Inferior parietal cortex (tissue), 1 donor: ENCODE results near the gene FBXW7.

Experiments
- DNase-seq: peaks from one replicate; pipeline ENCODE4 v3.0.0-alpha.2; 2016; ENCODE audit errors: extremely low spot score

FBXW7 gene

DNA sequence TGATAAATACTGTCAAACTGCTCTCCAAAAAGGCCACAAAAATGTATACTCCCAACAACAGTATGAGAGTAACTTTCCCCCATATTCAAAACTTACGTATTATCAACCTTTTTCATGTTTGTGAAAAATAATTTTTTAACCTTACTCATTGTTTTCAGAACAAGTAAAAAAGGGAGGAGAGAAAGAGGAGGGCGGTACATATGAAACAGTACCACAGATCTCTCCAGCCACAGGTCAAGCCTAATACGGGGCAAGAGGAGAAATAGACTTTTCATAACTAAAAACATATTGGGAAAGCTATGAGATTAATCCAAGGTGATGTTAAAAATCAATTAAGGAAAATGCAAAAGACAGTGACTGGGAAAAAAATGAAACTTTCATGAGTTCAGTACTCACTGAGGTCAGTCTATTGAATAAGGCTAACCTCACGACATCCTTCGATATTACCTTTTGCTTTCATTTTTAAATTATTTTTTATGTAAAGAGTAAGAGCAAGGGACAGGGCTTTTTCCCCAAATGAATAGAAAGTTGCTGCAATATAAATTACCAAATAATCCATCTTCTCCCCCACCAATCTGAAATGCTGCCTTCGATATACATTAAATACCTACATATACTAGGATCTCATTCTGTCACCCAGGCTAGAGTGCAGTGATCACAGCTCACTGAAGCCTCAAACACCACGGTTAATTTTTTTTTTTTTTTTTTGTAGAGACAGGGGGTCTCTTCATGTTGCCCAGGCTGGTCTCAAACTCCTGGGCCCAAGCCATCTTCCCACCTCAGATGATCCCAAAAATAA lies 25.3 kb downstream of the FBXW7 start:
- no peak for DNase-seq

DNA sequence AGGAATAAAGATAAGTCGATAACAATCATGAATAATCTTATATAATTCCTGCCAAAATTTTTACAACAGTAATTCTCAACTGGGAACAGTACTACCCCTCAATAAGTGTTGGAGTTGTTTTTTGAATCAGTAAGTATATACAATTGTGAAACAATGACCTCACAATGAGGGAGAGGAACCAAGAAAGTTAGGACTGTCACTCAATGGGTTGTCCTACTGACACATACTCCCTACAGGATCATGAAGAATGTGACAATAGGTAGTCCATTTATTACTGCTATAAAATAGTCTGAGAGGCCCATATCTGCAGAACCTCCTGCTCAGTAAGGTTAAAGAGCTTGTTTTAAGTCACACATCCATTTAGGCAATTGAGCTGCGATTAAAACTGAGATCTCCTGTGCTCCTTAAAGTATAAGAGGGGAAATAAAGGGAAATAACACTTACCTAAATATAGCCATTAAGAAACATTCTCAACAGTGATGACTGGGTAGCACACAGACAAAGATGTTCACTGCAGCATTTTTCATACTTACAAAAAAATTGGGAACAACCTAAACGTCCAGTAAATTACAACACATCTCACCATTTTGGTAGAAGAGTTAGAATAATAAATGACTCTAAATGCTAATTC lies 26.2 kb downstream of the FBXW7 start:
- no peak for DNase-seq

DNA sequence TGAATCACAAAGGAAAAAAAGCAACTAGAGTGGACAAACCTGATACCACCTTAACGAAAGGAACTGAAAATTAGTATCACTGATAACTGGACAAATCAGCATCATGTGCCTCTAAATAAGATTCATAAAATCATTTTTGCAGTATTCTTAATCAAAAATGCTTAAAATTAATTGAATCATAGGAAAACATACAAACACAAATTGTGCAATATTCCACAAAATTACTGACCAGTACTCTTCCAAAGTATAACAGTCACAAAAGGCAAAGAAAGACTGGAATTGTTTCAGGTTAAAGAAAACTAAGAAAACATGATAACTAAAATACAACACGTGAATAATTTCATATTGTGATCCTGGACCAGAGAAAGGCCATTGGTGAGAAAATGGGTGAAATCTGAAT lies 27.1 kb downstream of the FBXW7 start:
- no peak for DNase-seq

DNA sequence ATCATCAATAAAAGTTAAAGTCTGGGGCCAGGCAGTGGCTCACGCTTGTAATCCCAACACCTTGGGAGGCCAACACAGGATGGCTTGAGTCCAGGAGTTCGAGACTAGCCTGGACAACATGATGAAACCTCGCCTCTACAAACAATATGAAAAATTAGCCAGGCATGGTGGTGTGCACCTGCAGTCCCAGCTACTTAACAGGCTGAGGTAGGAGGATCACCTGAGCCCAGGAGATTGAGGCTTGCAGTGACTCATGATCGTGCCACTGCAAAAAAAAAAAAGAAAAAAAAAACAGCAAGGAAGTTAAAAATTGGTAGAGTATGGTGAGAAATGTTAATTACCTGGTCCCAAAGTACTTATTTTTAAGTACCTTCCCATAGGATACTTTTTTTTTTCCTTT lies 27.5 kb downstream of the FBXW7 start:
- DNase-seq = no peak

DNA sequence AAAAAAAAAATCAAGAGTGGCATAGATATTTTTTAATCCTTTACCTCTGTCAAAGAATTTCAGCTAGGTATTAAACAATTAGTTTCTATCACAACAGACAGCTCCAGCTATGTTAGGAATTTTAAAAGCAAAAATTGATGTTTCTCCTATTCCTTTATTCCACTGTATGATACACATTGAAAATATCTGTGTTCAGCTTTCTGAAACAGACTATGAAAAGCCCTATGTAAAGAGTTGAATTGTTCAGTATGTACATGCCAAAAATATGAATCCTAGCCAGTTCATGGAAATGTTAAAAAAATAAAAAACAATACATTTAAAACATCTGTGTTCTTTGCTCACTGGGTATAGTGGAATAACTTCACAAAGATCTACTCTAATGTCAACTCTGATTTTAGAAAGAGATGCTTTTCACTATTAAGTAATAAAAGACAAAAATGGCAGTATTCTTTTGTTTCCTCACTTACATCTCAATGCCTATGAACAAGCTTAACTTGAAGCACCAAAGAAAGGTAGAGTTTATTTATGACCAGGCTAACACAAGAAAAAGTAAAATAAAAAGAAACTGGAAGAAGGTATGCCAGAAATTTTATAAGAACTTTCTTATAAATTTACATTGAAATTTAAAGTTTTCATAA lies 32.1 kb downstream of the FBXW7 start:
- DNase-seq = no peak

DNA sequence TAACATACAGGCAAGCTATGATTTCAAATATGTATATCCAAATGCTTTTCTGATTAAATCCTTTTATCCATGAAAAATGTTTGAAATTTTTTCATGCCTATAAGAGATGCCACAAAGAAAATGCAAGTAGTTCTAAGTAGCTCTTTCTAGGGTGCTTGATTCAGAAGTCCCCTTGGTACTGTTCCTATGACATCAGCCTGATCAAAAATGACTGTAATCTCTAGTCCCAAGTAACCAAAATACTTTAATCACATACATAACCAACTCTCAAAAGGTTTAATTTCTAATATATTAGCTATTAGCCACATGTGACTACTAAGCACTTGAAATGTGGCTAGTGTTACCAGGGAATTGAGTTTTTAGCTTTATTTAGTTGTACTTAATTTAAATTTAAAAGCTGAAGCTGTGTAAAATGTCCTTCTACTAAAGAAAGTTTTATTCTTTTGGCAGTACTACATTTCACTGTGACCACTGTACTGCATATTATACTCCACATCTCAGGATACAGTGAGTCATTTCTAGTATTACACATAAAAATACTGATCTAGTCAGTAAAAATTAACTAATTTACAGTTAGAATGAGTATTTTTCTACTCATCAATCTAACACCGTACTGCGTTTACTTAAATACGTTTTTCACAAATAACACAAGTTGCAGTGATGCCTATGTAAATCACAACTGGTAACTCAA lies 33.9 kb downstream of the FBXW7 start:
- no peak for DNase-seq

DNA sequence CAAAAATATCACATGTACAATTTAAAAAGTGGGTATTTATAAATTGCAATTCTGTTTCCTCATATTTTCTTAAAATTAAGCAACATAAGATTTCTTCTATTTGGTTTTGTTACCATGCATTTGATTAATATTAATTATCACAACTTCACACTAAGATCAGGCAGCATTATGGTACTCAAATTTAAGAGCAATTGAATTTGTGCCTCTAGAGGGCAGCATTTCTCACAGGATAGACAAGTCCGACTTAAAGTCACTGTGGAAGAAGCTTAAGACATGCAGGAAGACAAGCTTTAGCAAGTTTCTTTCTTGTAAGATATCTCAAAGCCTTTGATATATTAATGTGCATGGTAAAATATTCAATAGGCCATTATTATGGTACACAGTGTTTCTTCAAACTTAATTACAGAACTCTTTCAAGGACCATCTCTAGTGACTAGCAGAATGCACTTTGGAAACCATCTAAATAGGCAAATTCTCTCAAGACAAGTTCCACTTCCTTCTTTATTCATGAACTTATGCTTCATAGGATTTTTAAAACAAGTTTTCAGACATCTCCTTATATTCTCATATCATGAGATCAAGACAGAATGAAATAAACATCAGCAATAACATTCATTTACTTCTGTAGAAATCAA lies 35.0 kb downstream of the FBXW7 start:
- peak; percentile 96 for DNase-seq

DNA sequence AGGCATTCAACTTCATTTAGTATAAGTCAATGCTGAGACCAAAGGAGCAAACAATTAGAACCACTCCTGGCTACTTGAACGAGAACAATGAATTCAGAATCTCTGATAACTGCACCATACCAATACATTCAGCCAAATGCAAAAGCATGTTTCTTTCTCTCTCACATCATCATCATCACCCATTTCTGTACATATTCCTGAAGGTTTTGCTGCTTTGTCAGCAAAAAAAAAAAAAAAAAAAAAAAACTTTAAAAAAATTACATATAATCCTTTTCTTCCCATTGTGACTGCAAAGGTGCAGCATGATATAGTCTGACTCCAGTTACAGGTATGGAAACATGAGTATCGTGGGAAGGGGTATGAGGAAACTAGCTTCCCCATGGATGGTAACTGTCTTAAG lies 35.6 kb downstream of the FBXW7 start:
- DNase-seq = no peak

DNA sequence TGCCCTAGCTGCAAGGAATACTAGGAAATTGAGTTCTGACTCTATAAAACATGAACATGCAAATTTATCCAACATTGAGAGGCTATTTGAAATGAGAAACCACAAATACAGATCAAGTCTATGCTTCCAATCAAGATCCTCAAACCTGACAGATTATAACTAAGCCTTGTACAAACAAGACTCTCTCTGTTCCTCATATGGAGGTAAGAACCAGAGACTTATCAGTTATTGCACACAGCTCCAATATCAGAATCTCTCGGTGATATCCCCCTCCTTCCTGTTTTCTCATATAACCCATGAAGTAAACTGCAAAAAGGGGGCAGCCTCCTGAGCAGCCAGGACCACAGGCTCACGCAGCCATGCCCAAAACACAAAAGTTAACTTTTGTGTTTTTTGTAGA lies 36.5 kb downstream of the FBXW7 start:
- no peak for DNase-seq

DNA sequence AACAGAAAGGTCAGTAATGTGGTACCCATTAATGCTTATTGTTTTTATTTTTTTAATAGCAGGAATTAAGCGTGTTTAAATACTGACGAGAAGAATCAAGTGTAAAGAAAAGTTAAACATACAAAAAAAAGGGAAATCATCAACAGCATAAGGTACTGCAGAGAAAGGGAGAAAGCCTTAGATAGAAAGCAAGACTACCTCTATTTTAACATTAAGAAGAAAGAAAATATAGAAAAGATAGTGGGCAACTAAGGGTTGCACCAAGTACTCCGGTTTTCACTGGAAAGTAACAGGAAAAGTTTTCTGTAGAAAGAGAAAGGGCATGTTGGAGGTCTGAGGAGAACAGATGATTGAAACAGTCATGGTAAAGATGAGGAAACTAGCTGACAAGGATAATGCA lies 41.9 kb downstream of the FBXW7 start:
- no peak for DNase-seq

DNA sequence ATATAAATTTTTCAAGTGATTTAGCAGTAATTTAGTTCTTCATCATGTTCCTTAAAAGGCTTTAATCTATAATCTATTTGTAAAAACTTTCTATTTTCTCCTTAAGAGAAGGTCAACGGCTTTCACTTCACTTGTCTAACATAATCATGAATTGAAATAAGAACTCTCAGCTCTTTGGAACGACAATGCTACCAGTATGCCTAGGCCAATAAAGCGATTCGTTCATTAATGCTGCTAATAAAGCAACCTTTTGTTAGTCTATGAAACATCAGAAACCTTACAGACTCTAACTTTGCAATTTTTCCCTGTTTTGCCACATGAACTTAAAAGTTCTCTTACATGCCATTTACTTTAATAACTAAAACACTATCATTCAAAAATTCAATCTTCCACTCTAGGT lies 47.6 kb downstream of the FBXW7 start:
- no peak for DNase-seq

DNA sequence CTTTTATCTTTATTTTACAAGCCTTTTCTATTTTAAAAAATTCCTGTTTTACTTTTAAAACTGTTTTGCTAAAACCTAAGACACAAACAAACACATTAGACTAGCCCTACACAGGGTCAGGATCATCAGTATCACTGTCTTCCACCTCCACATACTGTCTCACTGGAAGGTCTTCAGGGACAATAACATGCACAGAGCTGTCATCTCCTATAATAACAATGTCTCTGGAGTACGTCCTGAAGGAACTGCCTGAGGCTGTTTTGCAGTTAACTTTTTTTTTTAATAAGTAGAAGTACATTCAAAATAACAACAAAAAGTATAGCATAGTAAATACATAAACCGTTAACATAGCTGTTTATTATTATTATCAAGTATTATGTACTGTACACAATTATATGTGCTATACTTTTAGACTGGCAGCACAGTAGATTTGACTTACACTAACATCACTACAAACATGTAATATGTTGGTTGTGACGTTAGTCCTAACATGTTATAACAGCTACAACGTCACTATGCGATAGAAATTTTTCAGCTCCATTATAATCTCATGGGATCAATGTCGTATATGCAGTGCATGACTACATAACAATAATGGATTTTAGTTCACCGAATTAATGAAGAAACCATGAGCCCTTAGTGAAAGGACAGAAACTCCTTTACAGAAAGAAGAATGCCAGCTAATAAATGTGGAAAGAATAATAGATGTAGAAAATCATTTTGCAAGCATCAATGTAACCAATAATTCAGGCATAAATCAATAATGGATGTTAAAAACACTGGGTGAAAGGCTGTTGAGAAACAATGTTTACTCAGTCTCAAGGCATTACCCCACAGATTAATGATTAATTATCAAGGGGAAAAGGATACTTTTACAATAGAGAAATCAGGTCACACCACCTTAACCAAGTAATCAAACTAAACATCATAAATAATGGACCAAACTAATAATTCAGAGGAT lies 49.2 kb downstream of the FBXW7 start:
- DNase-seq = no peak

DNA sequence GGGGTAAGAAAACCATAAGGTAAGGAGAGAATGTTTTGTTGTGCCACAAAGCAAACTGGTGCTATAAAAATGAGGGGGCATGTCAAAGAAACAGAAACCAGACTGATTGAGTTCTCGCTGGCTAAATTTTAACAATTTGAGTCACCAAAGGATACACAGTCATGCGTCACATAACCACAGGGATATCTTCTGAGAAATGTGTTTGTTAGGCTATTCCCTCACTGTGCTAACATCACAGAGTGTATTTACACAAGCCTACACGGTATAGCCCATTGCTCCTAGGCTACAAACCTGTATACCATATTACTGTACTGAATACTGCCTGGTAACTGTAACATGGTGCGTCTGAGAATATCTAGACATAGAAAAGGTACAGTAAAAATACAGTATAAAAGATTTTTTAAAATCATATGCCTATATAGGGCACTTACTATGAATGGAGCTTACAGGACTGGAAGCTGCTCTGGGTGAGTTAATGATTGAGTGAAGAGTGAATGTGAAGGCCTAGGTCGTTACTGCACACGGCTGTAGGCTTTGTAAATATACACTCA lies 50.1 kb downstream of the FBXW7 start:
- DNase-seq = no peak

DNA sequence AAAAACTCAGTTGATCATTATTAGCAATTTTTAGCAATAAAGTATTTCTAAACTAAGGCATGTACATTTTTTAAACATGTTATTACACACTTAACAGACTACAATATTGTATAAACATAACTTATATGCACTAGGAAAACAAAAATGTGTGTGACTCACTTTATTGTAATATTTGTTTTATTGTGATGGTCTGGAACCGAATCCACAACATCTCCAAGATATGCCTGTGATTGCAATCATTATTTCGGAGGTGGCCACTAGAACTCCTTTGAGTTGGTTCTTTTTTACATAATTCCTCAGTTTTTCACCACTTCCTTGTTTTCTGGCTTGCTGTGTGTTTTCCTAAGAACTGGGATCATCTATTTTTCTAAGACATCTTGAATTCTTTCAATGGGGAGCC lies 53.7 kb downstream of the FBXW7 start:
- DNase-seq = no peak

DNA sequence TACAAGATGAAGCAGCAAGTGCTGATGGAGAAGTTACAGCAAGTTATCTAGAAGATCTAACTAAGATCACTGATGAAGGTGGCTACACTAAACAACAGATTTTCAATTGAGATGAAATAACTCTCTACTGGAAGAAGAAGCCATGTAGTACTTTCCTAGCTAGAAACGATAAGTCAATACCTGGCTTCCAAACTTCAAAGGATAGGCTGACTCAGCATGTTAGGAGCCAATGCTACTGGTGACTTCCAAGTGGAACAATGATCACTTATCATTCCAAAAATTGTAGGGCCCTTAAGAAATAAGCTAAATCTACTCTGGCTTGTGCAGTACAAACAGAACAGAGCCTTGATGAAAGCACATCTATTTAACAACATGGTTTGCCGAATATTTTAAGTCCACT lies 55.0 kb downstream of the FBXW7 start:
- DNase-seq = no peak

DNA sequence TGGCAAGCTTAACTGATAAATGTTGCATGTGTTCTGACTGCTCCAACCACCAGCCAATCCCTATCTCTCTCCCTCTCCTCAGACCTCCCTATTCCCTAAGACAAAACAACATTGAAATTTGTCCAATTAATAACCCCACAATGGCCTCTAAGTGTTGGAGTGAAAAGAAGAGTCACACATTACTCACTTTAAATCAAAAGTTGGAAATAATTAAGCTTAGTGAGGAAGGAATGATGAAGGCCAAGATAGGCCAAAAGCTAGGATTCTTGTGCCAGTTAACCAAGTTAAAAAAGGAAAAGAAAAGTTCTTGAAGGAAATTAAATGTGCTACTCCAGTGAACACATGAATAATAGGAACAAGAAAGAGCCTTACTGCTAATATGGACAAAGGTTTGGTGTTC lies 55.6 kb downstream of the FBXW7 start:
- no peak for DNase-seq

DNA sequence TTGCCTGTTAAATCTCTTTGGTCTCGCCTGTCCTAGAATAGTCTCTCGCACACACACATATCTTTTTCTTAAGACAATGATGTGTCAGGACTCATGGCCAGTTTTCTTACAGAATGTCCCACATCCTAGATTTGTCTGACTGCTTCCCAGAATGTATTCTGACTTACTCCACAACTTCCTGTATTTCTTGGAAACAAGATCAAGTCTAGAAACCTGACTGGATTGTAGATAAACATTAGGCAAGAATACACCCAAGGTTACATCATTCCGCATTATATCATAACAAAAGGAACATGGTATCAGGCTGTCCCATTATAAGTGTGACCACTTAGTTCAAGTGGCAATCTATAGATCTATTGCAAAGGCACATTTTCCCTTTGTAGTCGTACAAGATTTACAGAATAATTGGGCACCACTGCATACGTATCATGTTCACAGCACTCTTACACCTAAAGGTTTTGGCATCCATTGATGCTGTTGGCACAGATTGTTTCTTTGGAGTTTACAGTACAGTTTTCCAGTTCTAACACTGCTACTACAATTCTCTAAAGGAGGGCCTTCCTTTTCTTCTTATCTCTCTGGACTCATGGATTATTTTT lies 56.4 kb downstream of the FBXW7 start:
- DNase-seq = no peak

DNA sequence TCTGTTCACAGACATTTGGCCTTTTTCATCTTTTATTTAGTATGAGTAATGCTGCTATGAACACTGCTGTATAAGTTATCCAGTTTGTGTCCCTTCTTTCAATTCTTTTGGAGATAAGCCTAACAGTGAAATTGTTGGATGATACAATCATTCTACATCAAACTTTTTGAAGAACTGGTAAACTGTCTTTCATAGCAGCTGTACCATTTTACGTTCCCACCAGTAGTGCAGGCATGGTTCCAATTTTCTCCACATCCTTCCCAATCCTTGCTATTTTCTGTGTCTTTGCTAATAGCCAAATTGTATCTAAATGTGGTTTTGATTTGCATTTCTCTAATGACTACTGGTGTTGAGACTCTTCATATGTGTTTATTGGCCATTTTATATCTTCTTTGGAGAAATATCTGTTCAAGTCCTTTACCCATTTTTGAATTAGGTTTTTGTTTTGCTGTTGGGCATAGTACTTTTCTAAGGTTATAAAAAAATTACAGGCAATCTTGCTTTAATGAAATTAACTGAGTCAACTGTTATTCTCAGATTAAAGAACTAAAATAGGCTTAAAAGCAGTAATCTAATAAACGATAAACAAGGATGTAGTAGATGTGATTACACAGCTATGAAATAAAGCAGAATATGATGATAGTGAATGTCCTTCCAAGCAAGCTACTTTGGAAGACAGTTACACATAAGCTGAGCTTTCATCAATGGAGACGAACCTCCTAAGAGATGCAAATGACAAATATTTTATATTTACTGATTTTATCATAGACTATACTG lies 57.2 kb downstream of the FBXW7 start:
- DNase-seq = no peak

DNA sequence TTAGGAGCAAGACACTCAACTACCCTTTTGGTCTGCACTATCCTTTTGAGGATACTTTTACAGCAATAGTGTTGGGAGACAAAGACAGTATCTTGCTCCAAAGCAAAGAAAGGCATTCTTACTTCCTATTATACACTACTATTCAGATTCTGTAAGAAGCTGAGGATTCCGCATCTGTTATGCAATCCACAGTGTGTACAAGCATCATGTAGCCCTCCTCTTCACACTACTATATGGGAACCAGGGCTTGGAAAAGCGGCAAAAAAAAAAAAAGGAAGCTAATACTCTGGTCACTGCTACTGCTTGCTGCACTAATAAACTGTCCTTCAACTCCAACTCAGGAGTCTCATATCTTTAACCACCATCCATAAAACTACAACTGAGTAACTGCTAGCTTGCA lies 59.1 kb downstream of the FBXW7 start:
- no peak for DNase-seq
